Trophoblast cell (in vitro differentiated cells and primary cell): ENCODE data around the gene RBM38.

Experiments
- DNase-seq, 2 donors: peaks; one replicate each; pipeline ENCODE4 v3.0.0-alpha.2; 2016
- H2AFZ ChIP-seq: 2 replicates; pipeline ENCODE4 v1.6.1; 2013; ENCODE audit warnings: low read length, moderate library complexity, mild to moderate bottlenecking; ENCODE audit not compliant: insufficient read depth, poor library complexity
- H2AK5ac ChIP-seq: 2 replicates; pipeline ENCODE4 v1.6.1; 2013; ENCODE audit warnings: mild to moderate bottlenecking, low read length
- H2BK120ac ChIP-seq: 2 replicates; pipeline ENCODE4 v1.6.1; 2013; ENCODE audit warnings: low read length, mild to moderate bottlenecking, moderate library complexity; ENCODE audit not compliant: insufficient read depth, poor library complexity
- H2BK12ac ChIP-seq: 2 replicates; pipeline ENCODE4 v1.6.1; 2013; ENCODE audit warnings: mild to moderate bottlenecking, low read length, moderate library complexity
- H2BK5ac ChIP-seq: 2 replicates; pipeline ENCODE4 v1.6.1; 2013; ENCODE audit warnings: low read length, low read depth, moderate library complexity, mild to moderate bottlenecking; ENCODE audit not compliant: poor library complexity
- H3K14ac ChIP-seq: 2 replicates; pipeline ENCODE4 v1.6.1; 2013; ENCODE audit warnings: mild to moderate bottlenecking, low read length
- H3K18ac ChIP-seq: 2 replicates; pipeline ENCODE4 v1.6.1; 2013; ENCODE audit warnings: mild to moderate bottlenecking, low read length
- H3K23ac ChIP-seq: 2 replicates; pipeline ENCODE4 v1.6.1; 2013; ENCODE audit warnings: low read length
- H3K27ac ChIP-seq: 2 replicates; pipeline ENCODE4 v1.5.1; 2013; ENCODE audit warnings: low read depth, mild to moderate bottlenecking, inconsistent platforms, low read length, moderate library complexity
- H3K27me3 ChIP-seq: 2 replicates; pipeline ENCODE4 v1.6.1; 2013; ENCODE audit warnings: inconsistent platforms, mild to moderate bottlenecking, low read length, moderate library complexity; ENCODE audit not compliant: insufficient read depth
- H3K36me3 ChIP-seq, 2 experiments: 1 replicate in 1 of 2; 2 replicates in 1 of 2; pipeline ENCODE4 v1.6.1; 2013; ENCODE audit warnings: low read length in 2 of 2, mild to moderate bottlenecking in 2 of 2, moderate library complexity in 1 of 2; ENCODE audit not compliant: insufficient read depth in 2 of 2, control insufficient read depth in 1 of 2
- H3K4ac ChIP-seq: 2 replicates; pipeline ENCODE4 v1.6.1; 2013; ENCODE audit warnings: low read depth, mild to moderate bottlenecking, low read length, moderate library complexity
- H3K4me1 ChIP-seq, 2 experiments: 1 replicate in 1 of 2; 2 replicates in 1 of 2; pipeline ENCODE4 v1.6.1; 2013; ENCODE audit warnings: low read length in 2 of 2, mild to moderate bottlenecking in 2 of 2, moderate library complexity in 1 of 2; ENCODE audit not compliant: insufficient read depth in 2 of 2, control insufficient read depth in 1 of 2
- H3K4me2 ChIP-seq: 2 replicates; pipeline ENCODE4 v1.6.1; 2013; ENCODE audit warnings: inconsistent platforms, mild to moderate bottlenecking, low read length, moderate library complexity
- H3K4me3 ChIP-seq: 2 replicates; pipeline ENCODE4 v1.5.1; 2013; ENCODE audit warnings: mild to moderate bottlenecking, low read depth, low read length, inconsistent platforms
- H3K79me1 ChIP-seq: one replicate; pipeline ENCODE4 v1.6.1; 2013; ENCODE audit warnings: low read length
- H3K79me2 ChIP-seq: 2 replicates; pipeline ENCODE4 v1.6.1; 2013; ENCODE audit warnings: low read length, mild to moderate bottlenecking; ENCODE audit not compliant: control insufficient read depth, insufficient read depth, poor library complexity
- H3K9ac ChIP-seq: 2 replicates; pipeline ENCODE4 v1.6.1; 2013; ENCODE audit warnings: mild to moderate bottlenecking, low read length
- H3K9me3 ChIP-seq: 2 replicates; pipeline ENCODE4 v1.6.1; 2013; ENCODE audit warnings: low read depth, mild to moderate bottlenecking, control low read depth, inconsistent platforms, low read length; ENCODE audit not compliant: insufficient read depth
- H4K12ac ChIP-seq: 2 replicates; pipeline ENCODE4 v1.6.1; 2013; ENCODE audit warnings: low read depth, mild to moderate bottlenecking, low read length, moderate library complexity
- H4K8ac ChIP-seq: 2 replicates; pipeline ENCODE4 v1.6.1; 2013; ENCODE audit warnings: low read depth, mild to moderate bottlenecking, low read length, moderate library complexity
- H4K91ac ChIP-seq: one replicate; pipeline ENCODE4 v1.6.1; 2013; ENCODE audit warnings: low read depth, mild to moderate bottlenecking, low read length, moderate library complexity
- WGBS: extraction: QIAGEN DNeasy Blood & Tissue Kit; methylation state at CpG from one replicate; pipeline ENCODE4 v1.1.7; 2013; ENCODE audit warnings: missing lambda C conversion rate; ENCODE audit not compliant: insufficient read length, insufficient coverage; ENCODE audit errors: extremely low coverage; 5-methylcytosine and 5-hydroxymethylcytosine counted together

Gene RBM38

DNA sequence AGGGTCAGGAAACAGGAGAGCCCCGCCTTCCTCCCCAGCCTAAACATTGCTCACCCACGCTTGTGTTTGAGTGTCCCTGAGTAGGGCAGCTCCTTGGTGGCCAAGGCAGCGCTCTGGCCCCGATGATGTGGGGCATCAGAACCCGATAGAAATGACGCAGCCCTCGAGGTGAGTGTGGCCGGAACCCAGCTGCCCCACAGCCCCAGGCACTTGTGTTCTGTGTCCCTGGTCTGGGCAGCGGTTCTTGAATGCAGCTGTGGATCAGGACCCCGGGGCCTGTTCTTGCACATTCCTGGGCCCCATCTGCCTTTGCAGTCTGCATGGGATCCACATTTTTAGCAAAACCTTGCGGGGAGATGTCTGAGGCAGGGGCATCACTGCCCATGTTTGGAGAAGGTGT, 12.8 kb downstream of the RBM38 start:
- Histone ChIP-seq H4K91ac (no peak overlapping the region), H4K12ac (no peak overlapping the region), H3K27me3 (no peaks in the 10 kb centered on the region), H3K4me3 (no peak overlapping the region), H2BK5ac (no peak overlapping the region), H3K4ac (no peak overlapping the region), H2BK120ac (no peak overlapping the region), H2AK5ac (no peak overlapping the region), H3K9ac (peak overlapping the region; percentile 5), H3K79me2 (peaks cover 3% of the 10 kb centered on the region), H3K18ac (no peak overlapping the region), H3K79me1 (no peaks in the 10 kb centered on the region), H3K27ac (no peak overlapping the region), H3K14ac (no peak overlapping the region), H4K8ac (no peak overlapping the region), H2AFZ (no peak overlapping the region), H3K23ac (no peak overlapping the region), H3K4me1 (peaks cover 4 to 14% of the 10 kb centered on the region in 2 experiments), H3K36me3 (peaks cover 93 to 96% of the 10 kb centered on the region in 2 experiments), H3K9me3 (peaks cover 7% of the 10 kb centered on the region), H2BK12ac (no peak overlapping the region), H3K4me2 (no peak overlapping the region)
- WGBS = no CpG with 5 or more reads among the region's 11 CpGs
- no peak for DNase-seq

- Histone ChIP-seq H3K23ac (no peak overlapping the region), H3K9ac (no peak overlapping the region), H3K79me1 (no peaks in the 10 kb centered on the region), H3K4me2 (no peak overlapping the region), H2BK12ac (no peak overlapping the region), H2AK5ac (no peak overlapping the region), H3K18ac (no peak overlapping the region), H4K8ac (no peak overlapping the region), H3K79me2 (peaks cover under 1% of the 10 kb centered on the region), H4K12ac (no peak overlapping the region), H2BK5ac (no peak overlapping the region), H2AFZ (no peak overlapping the region), H3K4me1 (peaks cover 7 to 17% of the 10 kb centered on the region in 2 experiments), H3K4ac (no peak overlapping the region), H3K27me3 (no peaks in the 10 kb centered on the region), H2BK120ac (no peak overlapping the region), H3K14ac (no peak overlapping the region), H4K91ac (no peak overlapping the region), H3K36me3 (peaks cover 92 to 96% of the 10 kb centered on the region in 2 experiments), H3K9me3 (peaks cover 7% of the 10 kb centered on the region), H3K27ac (no peak overlapping the region), H3K4me3 (no peak overlapping the region)
- no peak for DNase-seq
- no CpG with 5 or more reads among the region's 22 CpGs for WGBS
Observed at GRCh38 chr20:57404419-57405072, 13.3 kb downstream of the RBM38 start.

DNA sequence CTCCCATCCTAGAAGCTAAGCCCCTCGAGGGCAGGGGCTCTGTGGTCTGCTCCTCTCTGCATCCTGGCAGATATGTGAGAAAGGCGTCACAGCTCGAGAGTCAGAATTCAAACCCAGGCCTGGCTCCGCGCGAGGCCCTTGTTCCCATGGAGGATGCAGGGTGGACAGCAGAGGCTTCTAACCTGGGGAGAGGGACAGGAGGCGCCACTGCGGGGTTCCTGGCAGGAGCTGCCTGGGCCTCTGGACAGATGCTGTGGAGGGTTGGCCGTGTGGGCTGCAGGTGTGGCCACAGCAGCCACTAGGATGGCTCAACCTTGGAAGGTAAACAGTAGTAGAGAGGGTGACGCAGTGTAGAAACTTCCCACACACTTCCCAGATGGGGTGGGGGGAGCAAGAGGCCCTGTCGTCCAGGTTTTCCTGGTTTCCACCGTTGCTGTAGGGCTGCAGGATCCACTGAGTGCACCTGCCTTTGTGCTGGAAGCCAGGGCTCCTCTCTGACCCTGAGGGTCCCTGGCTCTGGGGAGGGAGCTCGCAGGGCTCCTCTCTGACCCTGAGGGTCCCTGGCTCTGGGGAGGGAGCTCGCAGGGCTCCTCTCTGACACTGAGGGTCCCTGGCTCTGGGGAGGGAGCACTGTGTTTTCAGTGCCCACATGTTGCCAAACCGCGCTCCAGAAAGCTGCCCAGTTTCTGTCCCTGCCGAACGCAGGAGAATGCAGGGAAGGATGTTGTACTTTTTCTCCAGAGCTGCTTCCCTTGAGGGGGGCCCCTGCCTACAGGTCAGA, 14.2 kb downstream of the RBM38 start:
- H3K14ac ChIP-seq = no peak overlapping the region
- H4K12ac ChIP-seq = no peak overlapping the region
- no peak overlapping the region for H3K9ac ChIP-seq
- H3K4me1 ChIP-seq = peaks cover 9 to 25% of the 10 kb centered on the region in 2 experiments
- H2BK12ac ChIP-seq = no peak overlapping the region
- no peak overlapping the region for H3K18ac ChIP-seq
- no peak for DNase-seq
- H4K8ac ChIP-seq = no peak overlapping the region
- no peaks in the 10 kb centered on the region for H3K79me2 ChIP-seq
- no peak overlapping the region for H2BK120ac ChIP-seq
- no peak overlapping the region for H4K91ac ChIP-seq
- H3K27ac ChIP-seq = no peak overlapping the region
- no peak overlapping the region for H3K4me3 ChIP-seq
- peaks cover 2% of the 10 kb centered on the region for H3K79me1 ChIP-seq
- H3K27me3 ChIP-seq = no peaks in the 10 kb centered on the region
- H3K23ac ChIP-seq = no peak overlapping the region
- H3K4me2 ChIP-seq = no peak overlapping the region
- H2BK5ac ChIP-seq = no peak overlapping the region
- no CpG with 5 or more reads among the region's 18 CpGs for WGBS
- H2AFZ ChIP-seq = no peak overlapping the region
- peaks cover 7% of the 10 kb centered on the region for H3K9me3 ChIP-seq
- no peak overlapping the region for H3K4ac ChIP-seq
- no peak overlapping the region for H2AK5ac ChIP-seq
- peaks cover 84 to 87% of the 10 kb centered on the region in 2 experiments for H3K36me3 ChIP-seq

- no peak overlapping the region for H3K4ac ChIP-seq
- no peak overlapping the region for H2BK5ac ChIP-seq
- peaks cover 7% of the 10 kb centered on the region for H3K9me3 ChIP-seq
- no peaks in the 10 kb centered on the region for H3K79me2 ChIP-seq
- no peak overlapping the region for H4K91ac ChIP-seq
- peaks cover 65 to 67% of the 10 kb centered on the region in 2 experiments for H3K36me3 ChIP-seq
- no peak overlapping the region for H3K23ac ChIP-seq
- no peak overlapping the region for H4K8ac ChIP-seq
- no peaks in the 10 kb centered on the region for H3K27me3 ChIP-seq
- no peak overlapping the region for H4K12ac ChIP-seq
- H3K4me1 ChIP-seq = peaks cover 7 to 22% of the 10 kb centered on the region in 2 experiments
- no peak overlapping the region for H3K4me3 ChIP-seq
- H2BK12ac ChIP-seq = no peak overlapping the region
- H3K27ac ChIP-seq = no peak overlapping the region
- H3K14ac ChIP-seq = no peak overlapping the region
- no peak overlapping the region for H3K4me2 ChIP-seq
- H2AK5ac ChIP-seq = no peak overlapping the region
- H3K9ac ChIP-seq = no peak overlapping the region
- no peak for DNase-seq
- H2BK120ac ChIP-seq = no peak overlapping the region
- no peak overlapping the region for H2AFZ ChIP-seq
- peaks cover 6% of the 10 kb centered on the region for H3K79me1 ChIP-seq
- H3K18ac ChIP-seq = no peak overlapping the region
- WGBS = no CpG with 5 or more reads among the region's 29 CpGs
Observed at GRCh38 chr20:57407541-57407956, 16.4 kb downstream of the RBM38 start.
